Activated CD4-positive, alpha-beta T cell treated with anti-CD3 and anti-CD28 coated beads, Interleukin-2, amount 10 ng/mL, durations not matched to agents 24 days and 14 days (primary cell): ENCODE measurements around the gene P2RY13. TPM values are rescaled to one million over a fixed set of nuclear protein-coding genes. Genes with fewer than 3 reads are reported as not detected.

Experiments used
- DNase-seq: peaks from one replicate; pipeline ENCODE4 v3.0.0; 2022
- H3K27ac Mint-ChIP-seq: one replicate; pipeline ENCODE4 v1.8.0; 2022; ENCODE audit warnings: mild to moderate bottlenecking, mixed read lengths
- H3K27me3 Mint-ChIP-seq: one replicate; pipeline ENCODE4 v1.8.0; 2022; ENCODE audit warnings: mixed read lengths
- H3K36me3 Mint-ChIP-seq: one replicate; pipeline ENCODE4 v1.8.0; 2022; ENCODE audit warnings: low read depth, mild to moderate bottlenecking, mixed read lengths
- H3K4me1 Mint-ChIP-seq: one replicate; pipeline ENCODE4 v1.8.0; 2021; ENCODE audit warnings: mixed read lengths
- H3K4me3 Mint-ChIP-seq: one replicate; pipeline ENCODE4 v1.8.0; 2022; ENCODE audit warnings: mild to moderate bottlenecking, moderate library complexity, mixed read lengths
- H3K9me3 Mint-ChIP-seq: one replicate; pipeline ENCODE4 v1.8.0; 2021; ENCODE audit warnings: mixed read lengths
- intact Hi-C: fragments of 100-400 bp; cut with micrococcal nuclease; formaldehyde crosslinking; loops from one replicate; pipeline ENCODE4 v1.15.1; 2023
- total RNA-seq: library from RNA; stranded (reverse); gene quantifications from 2 replicates; pipeline ENCODE4 v1.2.3, GENCODE V29; 2022

Gene P2RY13
- total RNA-seq: not detected in 2 replicates

GRCh38 chr3:151329363-151329762 is at the start of gene P2RY13:
Gene P2RY13 (minus strand): TSS chr3:151329549. CDS start chr3:151329528, 21 bp downstream.
- no peak for DNase-seq
- H3K27me3 Mint-ChIP-seq: peaks cover 27% of the 10 kb centered on the region
- H3K4me3 Mint-ChIP-seq: peak within 1 kb of the TSS; percentile 16
- peak within 1 kb of the TSS; percentile 16 for H3K27ac Mint-ChIP-seq
- H3K4me1 Mint-ChIP-seq: peaks cover 11% of the 10 kb centered on the region
- H3K9me3 Mint-ChIP-seq: no peaks in the 10 kb centered on the region
- H3K36me3 Mint-ChIP-seq: no peaks in the 10 kb centered on the region
- intact Hi-C loops: loop anchor here (5.0 kb wide), 1 partner anchor 162 kb away; no protein-coding TSS in a partner anchor

- Mint-ChIP-seq H3K27me3 (no peaks in the 10 kb centered on the region), H3K9me3 (no peaks in the 10 kb centered on the region), H3K4me1 (peaks cover 3% of the 10 kb centered on the region), H3K4me3 (no peak overlapping the region), H3K27ac (no peak overlapping the region), H3K36me3 (no peaks in the 10 kb centered on the region)
- no peak for DNase-seq
- intact Hi-C loops: no loop called here
Measured at GRCh38 chr3:151377768-151378385, 48.5 kb upstream of the P2RY13 start.

DNA sequence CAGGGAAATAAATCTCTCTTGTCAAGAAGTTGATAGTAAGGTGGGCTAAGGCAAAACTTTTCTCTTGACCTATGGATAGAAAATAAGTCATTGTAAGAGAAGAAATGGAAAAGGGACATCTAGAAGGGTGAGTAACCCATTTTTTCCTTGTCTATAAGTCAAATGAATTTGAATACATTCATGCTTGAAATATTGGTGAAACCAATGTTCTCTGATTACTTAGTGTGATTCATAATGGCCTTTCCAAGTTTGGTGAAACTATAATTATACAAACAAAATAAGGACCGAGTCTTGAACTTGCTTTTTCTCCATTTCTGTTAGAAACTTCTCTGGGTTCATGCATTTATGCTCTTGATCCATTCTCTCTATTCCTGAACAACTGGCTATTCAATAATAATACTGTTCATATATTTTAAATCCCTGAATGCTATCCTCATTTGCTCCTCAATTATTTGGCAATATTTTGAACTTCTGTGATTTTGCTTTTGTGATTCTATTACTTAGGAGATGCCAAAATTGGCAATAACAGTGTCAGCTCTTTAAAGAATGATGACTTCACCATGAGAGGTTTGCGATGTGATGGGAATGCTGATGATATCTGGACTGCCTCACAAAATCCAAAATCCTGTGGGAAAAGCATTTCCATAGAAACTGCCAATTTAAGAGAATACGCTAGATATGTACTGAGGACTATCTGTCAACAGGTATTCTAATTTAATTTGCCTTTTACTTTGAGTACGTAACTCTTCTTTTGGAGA is 42.9 kb upstream of the P2RY13 start:
- Mint-ChIP-seq H3K27ac (no peak overlapping the region), H3K9me3 (no peaks in the 10 kb centered on the region), H3K4me3 (no peak overlapping the region), H3K27me3 (peaks cover 6% of the 10 kb centered on the region), H3K36me3 (no peaks in the 10 kb centered on the region), H3K4me1 (no peaks in the 10 kb centered on the region)
- DNase-seq: no peak
- intact Hi-C loops: no loop called here

- Mint-ChIP-seq H3K27me3 (peaks cover 6% of the 10 kb centered on the region), H3K36me3 (no peaks in the 10 kb centered on the region), H3K9me3 (no peaks in the 10 kb centered on the region), H3K4me3 (no peak overlapping the region), H3K27ac (no peak overlapping the region), H3K4me1 (no peaks in the 10 kb centered on the region)
- DNase-seq: no peak
- intact Hi-C loops: no loop called here
Measured at GRCh38 chr3:151371526-151371925, 42.2 kb upstream of the P2RY13 start.

DNA sequence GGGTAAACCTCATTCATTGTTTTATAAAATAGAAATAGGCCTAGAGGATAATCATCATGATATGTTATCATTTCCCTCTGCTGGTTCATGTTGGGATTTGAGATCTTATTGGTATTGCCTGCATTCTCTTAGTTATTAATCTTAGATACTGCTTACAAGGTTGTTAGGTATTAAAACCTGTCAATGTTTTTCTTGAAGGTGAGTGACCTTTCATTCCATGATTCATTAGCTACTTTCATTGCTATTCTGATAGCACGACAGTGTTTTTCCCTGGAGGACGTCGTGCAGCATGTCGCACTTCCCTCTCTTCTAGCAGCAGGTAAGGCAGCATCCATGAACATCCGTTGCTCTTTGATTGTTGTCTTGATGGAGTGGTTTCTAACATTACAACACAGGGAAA is 38.1 kb upstream of the P2RY13 start:
- DNase-seq: no peak
- Mint-ChIP-seq H3K9me3 (no peaks in the 10 kb centered on the region), H3K4me3 (no peak overlapping the region), H3K36me3 (no peaks in the 10 kb centered on the region), H3K27me3 (peaks cover 10% of the 10 kb centered on the region), H3K4me1 (no peaks in the 10 kb centered on the region), H3K27ac (no peak overlapping the region)
- intact Hi-C loops: no loop called here

DNA sequence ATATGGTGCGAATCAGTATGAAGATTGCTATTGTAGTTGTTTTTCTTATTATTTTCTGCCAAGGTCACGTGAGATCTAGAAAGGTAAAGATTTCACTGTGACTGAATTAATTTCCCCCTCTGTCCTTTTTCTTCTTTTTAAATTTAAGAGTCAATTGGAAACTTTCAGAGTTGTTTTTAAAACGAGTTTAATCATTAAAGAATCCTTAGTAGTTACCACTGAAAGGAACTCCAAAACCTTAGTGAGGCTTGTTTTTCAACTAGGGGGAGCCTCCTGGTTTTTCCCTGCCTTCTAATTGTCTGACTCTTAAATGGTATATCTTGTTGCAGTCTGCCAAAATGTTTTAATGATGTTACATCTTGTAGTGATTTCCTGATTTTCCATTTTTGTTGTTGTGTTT is 37.6 kb upstream of the P2RY13 start:
- DNase-seq: no peak
- intact Hi-C loops: no loop called here
- Mint-ChIP-seq H3K9me3 (no peaks in the 10 kb centered on the region), H3K27ac (no peak overlapping the region), H3K36me3 (no peaks in the 10 kb centered on the region), H3K4me1 (no peaks in the 10 kb centered on the region), H3K27me3 (peaks cover 11% of the 10 kb centered on the region), H3K4me3 (no peak overlapping the region)

DNA sequence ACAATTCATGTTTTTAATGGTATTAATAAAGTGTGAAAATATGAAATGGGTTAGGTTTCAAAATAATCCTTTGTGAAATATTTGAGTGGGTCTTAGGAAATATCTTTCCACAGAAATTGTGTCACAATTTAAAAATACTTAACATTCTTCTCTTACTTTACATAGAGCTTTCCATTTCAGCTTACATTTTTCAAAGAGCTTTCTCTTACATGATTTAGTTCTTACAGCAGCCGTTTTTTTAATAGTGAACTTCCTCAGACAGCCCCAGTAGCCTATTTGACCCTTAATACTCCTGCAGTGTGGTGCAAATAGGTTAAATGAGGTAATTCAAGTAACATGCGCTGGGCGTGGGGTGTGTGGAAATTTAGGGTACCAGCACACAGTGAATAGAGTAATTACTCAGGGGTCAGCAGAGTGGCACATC is 33.4 kb upstream of the P2RY13 start:
- Mint-ChIP-seq H3K4me3 (no peak overlapping the region), H3K27me3 (peaks cover 16% of the 10 kb centered on the region), H3K27ac (no peak overlapping the region), H3K9me3 (no peaks in the 10 kb centered on the region), H3K36me3 (no peaks in the 10 kb centered on the region), H3K4me1 (no peaks in the 10 kb centered on the region)
- DNase-seq: no peak
- intact Hi-C loops: no loop called here

DNA sequence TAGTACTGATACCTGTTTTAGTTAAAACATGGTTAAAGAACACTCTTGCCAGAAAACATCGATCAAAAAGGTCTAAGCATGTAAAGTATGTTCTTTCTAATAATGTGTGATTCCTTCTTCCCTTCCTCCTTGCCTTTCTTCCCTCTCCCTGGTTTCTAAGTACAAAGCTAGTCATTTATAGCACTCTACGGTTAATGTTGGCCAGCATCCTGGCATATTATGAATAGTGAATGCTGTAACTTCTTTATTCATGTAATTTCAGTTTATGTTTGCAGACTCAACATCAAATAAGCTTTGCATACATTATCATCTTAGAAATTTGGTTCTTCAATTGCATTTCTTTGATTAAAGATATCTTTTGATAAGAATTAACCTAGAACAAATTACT is 28.1 kb upstream of the P2RY13 start:
- no peak for DNase-seq
- Mint-ChIP-seq H3K27me3 (peaks cover 14% of the 10 kb centered on the region), H3K36me3 (no peaks in the 10 kb centered on the region), H3K4me1 (no peaks in the 10 kb centered on the region), H3K27ac (no peak overlapping the region), H3K4me3 (no peak overlapping the region), H3K9me3 (no peaks in the 10 kb centered on the region)
- intact Hi-C loops: no loop called here

DNA sequence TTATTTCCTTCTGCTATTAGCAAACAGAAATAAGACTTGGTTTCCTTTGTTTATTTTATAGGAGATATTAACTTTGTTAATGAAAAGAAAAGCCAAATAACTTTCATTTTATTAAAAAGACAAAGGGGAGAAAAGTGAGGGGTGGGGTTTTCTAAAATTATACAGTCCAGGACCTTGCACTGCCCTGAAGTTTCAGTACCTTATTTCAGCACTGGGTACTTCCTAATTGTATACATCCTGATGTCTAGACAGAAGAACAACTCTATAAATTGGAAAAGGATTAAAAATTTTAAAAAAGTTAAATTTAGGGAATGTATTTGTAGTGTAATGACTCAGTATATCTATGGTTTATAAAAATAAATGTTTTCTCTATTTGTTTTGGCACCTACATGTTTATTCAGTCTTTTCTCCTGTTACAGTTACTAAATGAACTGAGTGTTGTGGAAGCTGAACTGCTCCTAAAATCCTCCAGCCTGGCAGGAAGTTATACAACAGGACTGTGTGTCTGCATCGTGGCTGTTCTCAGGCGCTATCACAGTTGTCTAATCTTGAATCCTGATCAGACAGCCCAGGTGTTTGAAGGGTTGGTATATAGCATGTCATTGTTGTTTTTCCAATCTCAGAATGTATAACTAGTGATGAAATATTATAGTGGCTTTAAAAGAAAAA is 27.6 kb upstream of the P2RY13 start:
- H3K4me1 Mint-ChIP-seq: peaks cover 3% of the 10 kb centered on the region
- no peaks in the 10 kb centered on the region for H3K9me3 Mint-ChIP-seq
- H3K27ac Mint-ChIP-seq: no peak overlapping the region
- DNase-seq: no peak
- intact Hi-C loops: no loop called here
- H3K27me3 Mint-ChIP-seq: peaks cover 10% of the 10 kb centered on the region
- H3K4me3 Mint-ChIP-seq: no peak overlapping the region
- H3K36me3 Mint-ChIP-seq: no peaks in the 10 kb centered on the region

DNA sequence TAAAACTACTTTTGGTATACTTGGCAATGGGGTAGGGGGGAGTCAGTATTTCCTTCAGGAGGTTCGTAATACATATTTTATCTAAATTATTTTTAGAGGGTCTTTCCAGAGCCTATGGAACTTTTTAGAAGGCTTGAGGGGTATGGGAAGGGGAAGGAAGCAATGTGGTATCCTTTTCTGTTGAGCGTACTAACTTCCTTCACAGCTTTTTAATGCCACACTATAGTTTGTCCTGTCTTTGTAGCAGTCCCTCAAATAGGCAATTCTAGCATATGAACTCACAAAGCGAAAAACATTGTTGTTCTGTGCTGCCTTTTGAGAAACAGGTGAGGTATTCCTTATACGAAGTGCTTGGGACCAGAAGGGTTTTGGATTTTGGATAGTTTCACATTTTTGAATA is 22.3 kb upstream of the P2RY13 start:
- Mint-ChIP-seq H3K36me3 (no peaks in the 10 kb centered on the region), H3K27me3 (peaks cover 29% of the 10 kb centered on the region), H3K27ac (no peak overlapping the region), H3K9me3 (no peaks in the 10 kb centered on the region), H3K4me3 (peak overlapping the region; percentile 45), H3K4me1 (peaks cover 15% of the 10 kb centered on the region)
- intact Hi-C loops: no loop called here
- no peak for DNase-seq

- DNase-seq: no peak
- H3K27ac Mint-ChIP-seq: no peak overlapping the region
- peaks cover 33% of the 10 kb centered on the region for H3K27me3 Mint-ChIP-seq
- intact Hi-C loops: no loop called here
- peaks cover 15% of the 10 kb centered on the region for H3K4me1 Mint-ChIP-seq
- peak overlapping the region; percentile 45 for H3K4me3 Mint-ChIP-seq
- no peaks in the 10 kb centered on the region for H3K36me3 Mint-ChIP-seq
- no peaks in the 10 kb centered on the region for H3K9me3 Mint-ChIP-seq
Measured at GRCh38 chr3:151351219-151351618, 21.9 kb upstream of the P2RY13 start.

- no peak for DNase-seq
- Mint-ChIP-seq H3K27ac (no peak overlapping the region), H3K9me3 (no peaks in the 10 kb centered on the region), H3K4me3 (no peak overlapping the region), H3K27me3 (peaks cover 35% of the 10 kb centered on the region), H3K36me3 (no peaks in the 10 kb centered on the region), H3K4me1 (peaks cover 18% of the 10 kb centered on the region)
- intact Hi-C loops: no loop called here
Measured at GRCh38 chr3:151350656-151351055, 21.3 kb upstream of the P2RY13 start.

GRCh38 chr3:151347432-151347831 is 18.1 kb upstream of the P2RY13 start:
- peaks cover 18% of the 10 kb centered on the region for H3K4me1 Mint-ChIP-seq
- no peaks in the 10 kb centered on the region for H3K9me3 Mint-ChIP-seq
- H3K4me3 Mint-ChIP-seq: no peak overlapping the region
- intact Hi-C loops: no loop called here
- DNase-seq: no peak
- no peak overlapping the region for H3K27ac Mint-ChIP-seq
- H3K36me3 Mint-ChIP-seq: no peaks in the 10 kb centered on the region
- peaks cover 44% of the 10 kb centered on the region for H3K27me3 Mint-ChIP-seq

GRCh38 chr3:151346292-151346691 is 16.9 kb upstream of the P2RY13 start:
- H3K9me3 Mint-ChIP-seq: no peaks in the 10 kb centered on the region
- DNase-seq: no peak

More at GRCh38 chr3:151346292-151346691, 16.9 kb upstream of the P2RY13 start:
- no peak overlapping the region for H3K4me3 Mint-ChIP-seq
- H3K27me3 Mint-ChIP-seq: peaks cover 44% of the 10 kb centered on the region
- intact Hi-C loops: no loop called here
- peaks cover 8% of the 10 kb centered on the region for H3K4me1 Mint-ChIP-seq
- H3K27ac Mint-ChIP-seq: no peak overlapping the region
- H3K36me3 Mint-ChIP-seq: no peaks in the 10 kb centered on the region
